ENCODE results near the gene MISFA. TPM values are rescaled to one million over a fixed set of nuclear protein-coding genes. Genes with fewer than 3 reads are reported as not detected.

MISFA gene
- total and polyA plus RNA-seq, 9 of the 15 experiments (the other 6 are each of a cell fraction or from before 2014, with no cell fraction given), result 1.6 to 6.3 (median 3.4) TPM

DNA sequence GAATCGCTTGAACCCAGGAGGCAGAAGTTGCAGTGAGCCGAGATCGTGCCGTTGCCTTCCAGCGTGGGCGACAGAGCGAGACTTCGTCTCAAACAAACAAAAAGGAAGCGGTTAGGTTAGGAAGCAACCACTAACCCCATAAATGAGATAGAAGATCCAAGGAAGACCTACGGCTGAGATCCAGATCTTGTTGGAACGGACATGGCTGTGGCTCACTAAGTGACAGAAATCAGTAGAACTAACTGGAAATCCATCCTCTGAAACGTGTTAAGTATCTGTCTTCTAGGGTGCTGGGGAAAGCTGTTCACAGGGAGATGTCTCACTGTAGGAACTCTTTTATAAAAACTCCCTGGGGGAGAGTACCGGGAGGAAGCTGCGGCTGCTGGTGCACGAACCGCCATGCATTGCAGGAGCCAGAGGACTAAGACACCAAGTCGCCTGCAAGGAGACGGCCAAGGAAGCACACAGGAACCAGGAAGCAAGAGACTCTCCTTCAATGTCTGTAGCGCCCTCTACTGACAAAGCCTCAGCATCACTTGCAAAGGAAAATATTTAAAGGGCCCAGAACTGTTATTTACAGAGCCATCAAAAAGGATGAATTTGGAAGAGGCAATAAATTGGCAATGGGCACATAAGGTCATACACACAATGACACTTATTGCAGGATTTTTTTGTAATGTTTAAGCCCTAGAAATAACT lies 51.4 kb downstream of the MISFA start (continued):
- TF ChIP-seq POU5F1 (IDR thresholded peaks at IDR 0.05; ENCODE audit: borderline replicate concordance, low read depth, low read length, partially characterized antibody) (no peak), ETV1 (tag; conservative IDR thresholded peaks at IDR 0.05; ENCODE audit: low read depth) (peak; percentile 51; the same call in 1 of the 2 replicates), TAF7 (tag; IDR thresholded peaks at IDR 0.05) (no peak), U2AF2 (optimal IDR thresholded peaks at IDR 0.05; ENCODE audit: low read depth, low read length) (no peak), JUND (IDR thresholded peaks at IDR 0.05; ENCODE audit: borderline replicate concordance, low read depth, low read length) (peak; percentile 32; the same call in 1 of the 2 replicates), JUND (tag; IDR thresholded peaks at IDR 0.05; ENCODE audit: borderline replicate concordance, low read depth, low read length) (no peak; the same call in 2 of the 3 replicates), ELF1 (tag; IDR thresholded peaks at IDR 0.05) (peak; percentile 92), FOS (IDR thresholded peaks at IDR 0.05; ENCODE audit: extremely low read depth, insufficient read length) (no peak), CCNT2 (IDR thresholded peaks at IDR 0.05; ENCODE audit: borderline replicate concordance, extremely low read depth, insufficient read length, low read depth, low read length) (no peak)
- TF ChIP-seq, protein P1, sequence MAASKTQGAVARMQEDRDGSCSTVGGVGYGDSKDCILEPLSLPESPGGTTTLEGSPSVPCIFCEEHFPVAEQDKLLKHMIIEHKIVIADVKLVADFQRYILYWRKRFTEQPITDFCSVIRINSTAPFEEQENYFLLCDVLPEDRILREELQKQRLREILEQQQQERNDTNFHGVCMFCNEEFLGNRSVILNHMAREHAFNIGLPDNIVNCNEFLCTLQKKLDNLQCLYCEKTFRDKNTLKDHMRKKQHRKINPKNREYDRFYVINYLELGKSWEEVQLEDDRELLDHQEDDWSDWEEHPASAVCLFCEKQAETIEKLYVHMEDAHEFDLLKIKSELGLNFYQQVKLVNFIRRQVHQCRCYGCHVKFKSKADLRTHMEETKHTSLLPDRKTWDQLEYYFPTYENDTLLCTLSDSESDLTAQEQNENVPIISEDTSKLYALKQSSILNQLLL (CRISPR knock-in tag; IDR thresholded peaks at IDR 0.05; ENCODE audit: borderline replicate concordance), result no peak
- TF ChIP-seq, protein P2, sequence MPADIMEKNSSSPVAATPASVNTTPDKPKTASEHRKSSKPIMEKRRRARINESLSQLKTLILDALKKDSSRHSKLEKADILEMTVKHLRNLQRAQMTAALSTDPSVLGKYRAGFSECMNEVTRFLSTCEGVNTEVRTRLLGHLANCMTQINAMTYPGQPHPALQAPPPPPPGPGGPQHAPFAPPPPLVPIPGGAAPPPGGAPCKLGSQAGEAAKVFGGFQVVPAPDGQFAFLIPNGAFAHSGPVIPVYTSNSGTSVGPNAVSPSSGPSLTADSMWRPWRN (IDR thresholded peaks at IDR 0.05; ENCODE audit: low read depth), result no peak
- TF ChIP-seq, protein P3, sequence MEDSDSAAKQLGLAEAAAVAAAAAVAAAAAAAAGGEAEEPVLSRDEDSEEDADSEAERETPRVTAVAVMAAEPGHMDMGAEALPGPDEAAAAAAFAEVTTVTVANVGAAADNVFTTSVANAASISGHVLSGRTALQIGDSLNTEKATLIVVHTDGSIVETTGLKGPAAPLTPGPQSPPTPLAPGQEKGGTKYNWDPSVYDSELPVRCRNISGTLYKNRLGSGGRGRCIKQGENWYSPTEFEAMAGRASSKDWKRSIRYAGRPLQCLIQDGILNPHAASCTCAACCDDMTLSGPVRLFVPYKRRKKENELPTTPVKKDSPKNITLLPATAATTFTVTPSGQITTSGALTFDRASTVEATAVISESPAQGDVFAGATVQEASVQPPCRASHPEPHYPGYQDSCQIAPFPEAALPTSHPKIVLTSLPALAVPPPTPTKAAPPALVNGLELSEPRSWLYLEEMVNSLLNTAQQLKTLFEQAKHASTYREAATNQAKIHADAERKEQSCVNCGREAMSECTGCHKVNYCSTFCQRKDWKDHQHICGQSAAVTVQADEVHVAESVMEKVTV (CRISPR knock-in tag; IDR thresholded peaks at IDR 0.05), result peak; percentile 62

Other genes starting within 250 kb of the MISFA start
Only the 7 nearest of the 9 such genes appear.
- gene LDHC, start 187.5 kb upstream of the MISFA start, total RNA-seq (2014; rRNA removed), result not detected in 2 replicates
- not detected in 2 replicates for gene LDHC, start 187.5 kb upstream of the MISFA start, total RNA-seq (2014; rRNA removed; fragmentation: Illumina TruSeq; extraction: Trizol)
- not detected in 2 replicates for gene LDHC, start 187.5 kb upstream of the MISFA start, total RNA-seq (2015; rRNA removed; fragmentation: Illumina TruSeq; extraction: Trizol)
- not detected in 2 replicates for gene LDHC, start 187.5 kb upstream of the MISFA start, total RNA-seq (2021)
- gene LDHC, start 187.5 kb upstream of the MISFA start, polyA plus RNA-seq (2011; rRNA removed), result not detected in 2 replicates
- not detected in 2 replicates for gene LDHC, start 187.5 kb upstream of the MISFA start, polyA plus RNA-seq (2014; fragmentation: Illumina TruSeq; extraction: Trizol)
- gene LDHC, start 187.5 kb upstream of the MISFA start, polyA plus RNA-seq (2014; fragmentation: Nextera tagmentation; extraction: Ambion mirVana), result not detected
- not detected in 2 replicates for gene LDHC, start 187.5 kb upstream of the MISFA start, polyA plus RNA-seq (2014; rRNA removed)
- not detected in 2 replicates for gene LDHAL6A, start 143.9 kb upstream of the MISFA start, total RNA-seq (2014; rRNA removed)
- not detected in 2 replicates for gene LDHAL6A, start 143.9 kb upstream of the MISFA start, total RNA-seq (2014; rRNA removed; fragmentation: Illumina TruSeq; extraction: Trizol)
- not detected in 2 replicates for gene LDHAL6A, start 143.9 kb upstream of the MISFA start, total RNA-seq (2015; rRNA removed; fragmentation: Illumina TruSeq; extraction: Trizol)
- not detected in 2 replicates for gene LDHAL6A, start 143.9 kb upstream of the MISFA start, total RNA-seq (2021)
- 0.04 TPM in 1 of 2 replicates, not detected in the other for gene LDHAL6A, start 143.9 kb upstream of the MISFA start, polyA plus RNA-seq (2011; rRNA removed)
- not detected in 2 replicates for gene LDHAL6A, start 143.9 kb upstream of the MISFA start, polyA plus RNA-seq (2014; fragmentation: Illumina TruSeq; extraction: Trizol)
- gene LDHAL6A, start 143.9 kb upstream of the MISFA start, polyA plus RNA-seq (2014; fragmentation: Nextera tagmentation; extraction: Ambion mirVana), result not detected
- not detected in 2 replicates for gene LDHAL6A, start 143.9 kb upstream of the MISFA start, polyA plus RNA-seq (2014; rRNA removed)
- 60.0 and 78.1 TPM in 2 replicates for gene TSG101, start 72.8 kb upstream of the MISFA start, total RNA-seq (2014; rRNA removed)
- gene TSG101, start 72.8 kb upstream of the MISFA start, total RNA-seq (2014; rRNA removed; fragmentation: Illumina TruSeq; extraction: Trizol), result 51.8 and 53.1 TPM in 2 replicates
- gene TSG101, start 72.8 kb upstream of the MISFA start, total RNA-seq (2015; rRNA removed; fragmentation: Illumina TruSeq; extraction: Trizol), result 67.8 and 71.0 TPM in 2 replicates
- 43.5 and 46.7 TPM in 2 replicates for gene TSG101, start 72.8 kb upstream of the MISFA start, total RNA-seq (2021)
- 124 and 141 TPM in 2 replicates for gene TSG101, start 72.8 kb upstream of the MISFA start, polyA plus RNA-seq (2011; rRNA removed)
- 138 and 169 TPM in 2 replicates for gene TSG101, start 72.8 kb upstream of the MISFA start, polyA plus RNA-seq (2014; fragmentation: Illumina TruSeq; extraction: Trizol)
- gene TSG101, start 72.8 kb upstream of the MISFA start, polyA plus RNA-seq (2014; fragmentation: Nextera tagmentation; extraction: Ambion mirVana), result 10 to 100 TPM; 24.6 to 30.0 TPM
- gene TSG101, start 72.8 kb upstream of the MISFA start, polyA plus RNA-seq (2014; rRNA removed), result 71.5 and 79.6 TPM in 2 replicates
- 5.5 and 6.2 TPM in 2 replicates for gene UEVLD, start 11.1 kb upstream of the MISFA start, total RNA-seq (2014; rRNA removed)
- gene UEVLD, start 11.1 kb upstream of the MISFA start, total RNA-seq (2014; rRNA removed; fragmentation: Illumina TruSeq; extraction: Trizol), result 12.6 and 15.1 TPM in 2 replicates
- 10.8 and 12.0 TPM in 2 replicates for gene UEVLD, start 11.1 kb upstream of the MISFA start, total RNA-seq (2015; rRNA removed; fragmentation: Illumina TruSeq; extraction: Trizol)
- gene UEVLD, start 11.1 kb upstream of the MISFA start, total RNA-seq (2021), result 7.2 and 8.4 TPM in 2 replicates
- gene UEVLD, start 11.1 kb upstream of the MISFA start, polyA plus RNA-seq (2011; rRNA removed), result 7.8 and 11.9 TPM in 2 replicates
- gene UEVLD, start 11.1 kb upstream of the MISFA start, polyA plus RNA-seq (2014; fragmentation: Illumina TruSeq; extraction: Trizol), result 8.7 and 9.6 TPM in 2 replicates
- 1 to 10 TPM; 6.3 to 7.4 TPM for gene UEVLD, start 11.1 kb upstream of the MISFA start, polyA plus RNA-seq (2014; fragmentation: Nextera tagmentation; extraction: Ambion mirVana)
- 4.7 and 8.0 TPM in 2 replicates for gene UEVLD, start 11.1 kb upstream of the MISFA start, polyA plus RNA-seq (2014; rRNA removed)
- gene SPTY2D1, start 34.6 kb downstream of the MISFA start, total RNA-seq (2014; rRNA removed), result 11.1 and 16.0 TPM in 2 replicates
- gene SPTY2D1, start 34.6 kb downstream of the MISFA start, total RNA-seq (2014; rRNA removed; fragmentation: Illumina TruSeq; extraction: Trizol), result 17.8 and 20.6 TPM in 2 replicates
- 19.3 and 20.0 TPM in 2 replicates for gene SPTY2D1, start 34.6 kb downstream of the MISFA start, total RNA-seq (2015; rRNA removed; fragmentation: Illumina TruSeq; extraction: Trizol)
- gene SPTY2D1, start 34.6 kb downstream of the MISFA start, total RNA-seq (2021), result 11.4 and 12.9 TPM in 2 replicates
- gene SPTY2D1, start 34.6 kb downstream of the MISFA start, polyA plus RNA-seq (2011; rRNA removed), result 12.4 and 12.5 TPM in 2 replicates
- 17.7 and 32.1 TPM in 2 replicates for gene SPTY2D1, start 34.6 kb downstream of the MISFA start, polyA plus RNA-seq (2014; fragmentation: Illumina TruSeq; extraction: Trizol)
- 1 to 10 TPM; 3.2 to 6.1 TPM for gene SPTY2D1, start 34.6 kb downstream of the MISFA start, polyA plus RNA-seq (2014; fragmentation: Nextera tagmentation; extraction: Ambion mirVana)
- gene SPTY2D1, start 34.6 kb downstream of the MISFA start, polyA plus RNA-seq (2014; rRNA removed), result 7.6 and 8.3 TPM in 2 replicates
- 0.45 and 1.0 TPM in 2 replicates for gene TMEM86A, start 99.0 kb downstream of the MISFA start, total RNA-seq (2014; rRNA removed)
- gene TMEM86A, start 99.0 kb downstream of the MISFA start, total RNA-seq (2014; rRNA removed; fragmentation: Illumina TruSeq; extraction: Trizol), result 0.22 and 0.25 TPM in 2 replicates
- 0.11 and 0.22 TPM in 2 replicates for gene TMEM86A, start 99.0 kb downstream of the MISFA start, total RNA-seq (2015; rRNA removed; fragmentation: Illumina TruSeq; extraction: Trizol)
- gene TMEM86A, start 99.0 kb downstream of the MISFA start, total RNA-seq (2021), result 0.74 and 1.3 TPM in 2 replicates
- gene TMEM86A, start 99.0 kb downstream of the MISFA start, polyA plus RNA-seq (2011; rRNA removed), result 0.27 and 0.52 TPM in 2 replicates
- 0.39 and 0.78 TPM in 2 replicates for gene TMEM86A, start 99.0 kb downstream of the MISFA start, polyA plus RNA-seq (2014; fragmentation: Illumina TruSeq; extraction: Trizol)
- gene TMEM86A, start 99.0 kb downstream of the MISFA start, polyA plus RNA-seq (2014; fragmentation: Nextera tagmentation; extraction: Ambion mirVana), result not detected
- 0.27 and 0.40 TPM in 2 replicates for gene TMEM86A, start 99.0 kb downstream of the MISFA start, polyA plus RNA-seq (2014; rRNA removed)
- not detected in 2 replicates for gene IGSF22, start 126.4 kb downstream of the MISFA start, total RNA-seq (2014; rRNA removed)
- not detected in 2 replicates for gene IGSF22, start 126.4 kb downstream of the MISFA start, total RNA-seq (2014; rRNA removed; fragmentation: Illumina TruSeq; extraction: Trizol)
- not detected in 2 replicates for gene IGSF22, start 126.4 kb downstream of the MISFA start, total RNA-seq (2015; rRNA removed; fragmentation: Illumina TruSeq; extraction: Trizol)
- not detected in 2 replicates for gene IGSF22, start 126.4 kb downstream of the MISFA start, total RNA-seq (2021)
- gene IGSF22, start 126.4 kb downstream of the MISFA start, polyA plus RNA-seq (2011; rRNA removed), result not detected in 2 replicates
- not detected in 2 replicates for gene IGSF22, start 126.4 kb downstream of the MISFA start, polyA plus RNA-seq (2014; fragmentation: Illumina TruSeq; extraction: Trizol)
- gene IGSF22, start 126.4 kb downstream of the MISFA start, polyA plus RNA-seq (2014; fragmentation: Nextera tagmentation; extraction: Ambion mirVana), result not detected
- gene IGSF22, start 126.4 kb downstream of the MISFA start, polyA plus RNA-seq (2014; rRNA removed), result not detected in 2 replicates